Activated T-cell treated with anti-CD3 and anti-CD28 coated beads for 4 hours (primary cell): ENCODE results near the gene NUDT21.
"Not testable (repeated sequence)": the region's sequence is repeated elsewhere in the genome, so short reads cannot be mapped to it uniquely, and the experiment has no call there.

ENCODE experiments used
- DNase-seq: peaks from one replicate; pipeline ENCODE4 v3.0.0-alpha.2; 2020

Gene NUDT21

GRCh38 chr16:56414366-56414765 lies 36.8 kb downstream of the NUDT21 start:
- DNase-seq: no peak

- no peak for DNase-seq
These were observed 37.8 kb downstream of the NUDT21 start for GRCh38 chr16:56413381-56413780.

GRCh38 chr16:56411624-56412023 lies 39.5 kb downstream of the NUDT21 start:
- no peak for DNase-seq

GRCh38 chr16:56411123-56411522 lies 40.0 kb downstream of the NUDT21 start:
- no peak for DNase-seq

GRCh38 chr16:56409195-56409594 lies 41.9 kb downstream of the NUDT21 start:
- DNase-seq: no peak

- DNase-seq: no peak
These were observed 42.6 kb downstream of the NUDT21 start for GRCh38 chr16:56408379-56409098.

GRCh38 chr16:56405977-56406672 lies 45.0 kb downstream of the NUDT21 start:
- no peak for DNase-seq

GRCh38 chr16:56401482-56401881 lies 49.6 kb downstream of the NUDT21 start:
- no peak for DNase-seq

GRCh38 chr16:56400458-56400857 lies 50.7 kb downstream of the NUDT21 start:
- no peak for DNase-seq

- DNase-seq: no peak
These were observed 51.6 kb downstream of the NUDT21 start for GRCh38 chr16:56399486-56399885.

GRCh38 chr16:56399047-56399446 lies 52.1 kb downstream of the NUDT21 start:
- DNase-seq: no peak

- DNase-seq: not testable (repeated sequence)
These were observed 54.4 kb downstream of the NUDT21 start for GRCh38 chr16:56396724-56397123.

GRCh38 chr16:56389554-56389953 lies 61.6 kb downstream of the NUDT21 start:
- no peak for DNase-seq

GRCh38 chr16:56388209-56388608 lies 62.9 kb downstream of the NUDT21 start:
- no peak for DNase-seq

- DNase-seq: no peak
These were observed 63.7 kb downstream of the NUDT21 start for GRCh38 chr16:56387396-56387795.

- no peak for DNase-seq
These were observed 66.9 kb downstream of the NUDT21 start for GRCh38 chr16:56384074-56384721.

GRCh38 chr16:56382901-56383355 lies 68.2 kb downstream of the NUDT21 start:
- no peak for DNase-seq

GRCh38 chr16:56382459-56382858 lies 68.7 kb downstream of the NUDT21 start:
- DNase-seq: no peak

- DNase-seq: not testable (repeated sequence)
These were observed 70.2 kb downstream of the NUDT21 start for GRCh38 chr16:56380778-56381485.
